ENCODE data around the gene PSMA5.

GRCh38 chr1:109370712-109371340 is 55.4 kb downstream of the PSMA5 start:
- TF ChIP-seq, protein P1, sequence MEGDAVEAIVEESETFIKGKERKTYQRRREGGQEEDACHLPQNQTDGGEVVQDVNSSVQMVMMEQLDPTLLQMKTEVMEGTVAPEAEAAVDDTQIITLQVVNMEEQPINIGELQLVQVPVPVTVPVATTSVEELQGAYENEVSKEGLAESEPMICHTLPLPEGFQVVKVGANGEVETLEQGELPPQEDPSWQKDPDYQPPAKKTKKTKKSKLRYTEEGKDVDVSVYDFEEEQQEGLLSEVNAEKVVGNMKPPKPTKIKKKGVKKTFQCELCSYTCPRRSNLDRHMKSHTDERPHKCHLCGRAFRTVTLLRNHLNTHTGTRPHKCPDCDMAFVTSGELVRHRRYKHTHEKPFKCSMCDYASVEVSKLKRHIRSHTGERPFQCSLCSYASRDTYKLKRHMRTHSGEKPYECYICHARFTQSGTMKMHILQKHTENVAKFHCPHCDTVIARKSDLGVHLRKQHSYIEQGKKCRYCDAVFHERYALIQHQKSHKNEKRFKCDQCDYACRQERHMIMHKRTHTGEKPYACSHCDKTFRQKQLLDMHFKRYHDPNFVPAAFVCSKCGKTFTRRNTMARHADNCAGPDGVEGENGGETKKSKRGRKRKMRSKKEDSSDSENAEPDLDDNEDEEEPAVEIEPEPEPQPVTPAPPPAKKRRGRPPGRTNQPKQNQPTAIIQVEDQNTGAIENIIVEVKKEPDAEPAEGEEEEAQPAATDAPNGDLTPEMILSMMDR (IDR thresholded peaks at IDR 0.05): no peak
- no peak for TF ChIP-seq POLR2A (IDR thresholded peaks at IDR 0.05)

Data from vagina (tissue), 2 donors.